ENCODE measurements around the gene DPF3.
A peak's percentile ranks its signal among the peaks of the same experiment; 100 is the strongest.

Gene DPF3

DNA sequence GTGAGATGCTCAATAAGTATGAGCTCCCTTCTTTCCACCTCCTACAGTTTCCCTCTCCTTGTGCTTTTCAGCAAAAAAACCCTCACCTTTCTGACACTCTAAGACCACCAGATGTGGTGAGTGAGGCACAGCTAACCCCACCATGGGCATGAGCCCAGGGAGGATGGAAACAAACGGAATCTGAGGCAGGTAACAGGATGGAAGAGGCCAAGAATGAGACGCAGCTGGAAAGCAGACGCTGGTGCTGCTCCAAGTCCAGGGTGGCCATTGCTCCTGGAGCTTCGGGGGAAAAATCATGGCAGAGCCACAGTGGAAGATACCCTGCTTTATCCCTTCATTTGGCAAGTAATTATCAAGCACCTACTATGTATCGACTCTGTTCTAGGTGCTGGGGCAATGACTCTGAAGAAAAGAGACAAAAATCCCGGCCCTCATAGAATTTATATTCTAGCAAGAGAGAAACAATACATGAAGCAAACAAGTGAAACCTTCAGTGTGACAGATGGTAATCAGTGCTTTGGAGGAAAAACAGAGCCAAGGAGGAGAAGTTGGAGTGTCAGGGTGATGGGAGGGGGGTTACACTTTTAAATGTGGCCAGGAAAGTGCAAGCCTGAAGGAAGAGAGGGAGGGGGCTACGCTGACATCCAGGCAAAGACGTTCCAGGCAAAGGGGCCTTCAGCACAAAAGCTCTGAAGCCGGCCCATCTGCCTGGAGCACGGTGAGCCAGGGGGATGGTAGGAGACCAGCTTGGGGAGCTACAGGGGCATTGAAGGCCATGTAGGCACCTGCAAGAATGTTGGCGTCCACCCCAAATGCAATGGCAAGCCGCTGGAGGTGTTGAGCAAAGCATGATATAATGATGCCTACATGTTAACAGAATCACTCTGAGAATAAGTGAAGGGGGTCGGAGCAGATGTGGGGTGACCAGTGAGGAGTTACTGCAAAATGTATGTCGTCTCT lies 154.2 kb downstream of the DPF3 start:
- no peak for DNase-seq

DNA sequence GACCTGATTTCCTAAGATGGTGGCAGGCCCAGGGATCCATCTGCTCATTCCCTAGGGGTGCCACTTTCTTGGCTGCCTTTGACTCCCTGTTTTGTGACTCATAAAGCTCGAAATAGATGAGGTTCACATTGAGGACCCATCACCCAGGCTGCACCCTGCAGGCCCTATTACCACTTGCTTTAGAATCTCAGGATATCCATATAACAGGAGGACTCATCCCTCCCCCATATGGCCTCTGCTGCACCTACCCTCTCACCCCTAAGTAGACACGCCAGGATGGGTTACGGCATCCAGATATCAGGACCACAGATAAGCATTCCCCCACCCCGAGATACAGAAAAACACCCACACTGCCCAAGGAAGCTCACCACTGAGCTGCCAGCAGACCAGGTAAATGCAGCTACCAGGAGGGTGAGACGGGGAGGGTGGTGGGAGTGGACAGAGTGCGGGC lies 155.7 kb downstream of the DPF3 start:
- no peak for DNase-seq

DNA sequence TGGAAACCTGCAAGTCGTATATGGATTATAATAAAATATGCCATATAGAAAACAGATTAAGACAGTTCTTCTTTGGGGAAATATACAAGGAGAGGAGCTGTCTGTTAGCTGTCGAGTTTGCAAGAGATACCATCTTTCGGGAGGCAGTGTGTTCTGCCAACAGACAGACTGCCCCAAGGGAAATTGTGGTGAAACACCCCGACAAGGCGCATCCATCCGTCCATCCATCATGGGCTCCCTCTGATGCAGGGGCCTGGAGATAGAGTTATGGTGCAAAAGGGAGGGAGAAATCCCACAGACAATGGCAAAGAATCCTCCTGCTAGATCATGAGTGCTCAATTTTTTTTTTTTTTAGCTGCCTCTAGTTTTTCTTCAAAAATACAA lies 156.3 kb downstream of the DPF3 start:
- no peak for DNase-seq

DNA sequence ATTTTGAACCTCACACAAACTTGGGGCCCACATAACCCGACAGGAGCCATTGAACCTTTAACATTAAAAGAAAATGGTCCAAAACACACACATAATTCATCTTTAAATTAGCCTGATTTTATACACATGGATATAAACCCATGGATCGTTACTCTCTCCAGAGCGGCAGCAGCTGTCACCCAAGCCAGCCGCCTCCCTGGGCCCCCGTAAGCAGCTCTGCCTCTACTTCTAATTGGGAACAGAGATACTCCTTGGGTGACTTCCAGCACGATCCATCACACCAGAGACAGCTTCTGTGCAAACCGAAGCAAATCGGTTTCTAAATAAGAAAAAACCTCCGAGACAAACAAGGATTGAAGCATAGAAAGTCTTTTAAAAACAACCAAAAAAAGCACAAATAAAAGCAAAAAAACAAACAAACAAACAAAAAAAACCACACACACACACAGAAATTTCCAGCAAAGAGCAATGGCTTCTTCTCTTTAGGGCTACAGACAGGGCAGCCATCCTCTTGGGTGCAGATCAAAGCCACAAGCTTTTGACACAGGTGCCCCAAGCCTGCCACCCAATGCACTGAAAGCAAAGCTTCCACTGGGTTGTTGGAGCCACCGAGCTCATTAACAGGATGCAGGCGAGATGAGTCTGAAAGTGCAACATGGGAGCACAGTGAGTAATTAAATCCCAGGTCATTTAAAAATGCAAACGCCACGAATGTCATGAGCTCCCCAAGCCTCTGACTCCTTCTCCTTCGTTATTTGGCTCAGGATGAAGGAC lies 156.9 kb downstream of the DPF3 start:
- no peak for DNase-seq

DNA sequence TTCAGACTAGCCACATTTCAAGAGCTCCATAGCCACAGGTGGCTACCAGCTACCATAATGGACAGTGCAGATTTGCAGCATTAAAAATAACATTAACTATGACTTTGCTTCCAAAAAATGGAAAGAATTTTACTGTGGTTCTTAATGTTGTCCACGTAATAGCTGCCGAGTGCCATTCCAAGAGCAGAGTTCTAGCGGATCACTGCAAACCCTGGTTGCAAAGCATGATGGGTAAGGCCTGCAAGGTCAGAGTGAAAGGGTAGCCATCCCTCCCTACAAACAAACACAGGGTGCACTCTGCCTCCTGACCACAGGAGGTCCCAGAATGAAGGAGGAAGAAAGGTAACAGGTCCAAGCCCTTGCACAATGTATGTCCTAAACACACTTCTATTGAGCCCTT lies 157.6 kb downstream of the DPF3 start:
- no peak for DNase-seq

DNA sequence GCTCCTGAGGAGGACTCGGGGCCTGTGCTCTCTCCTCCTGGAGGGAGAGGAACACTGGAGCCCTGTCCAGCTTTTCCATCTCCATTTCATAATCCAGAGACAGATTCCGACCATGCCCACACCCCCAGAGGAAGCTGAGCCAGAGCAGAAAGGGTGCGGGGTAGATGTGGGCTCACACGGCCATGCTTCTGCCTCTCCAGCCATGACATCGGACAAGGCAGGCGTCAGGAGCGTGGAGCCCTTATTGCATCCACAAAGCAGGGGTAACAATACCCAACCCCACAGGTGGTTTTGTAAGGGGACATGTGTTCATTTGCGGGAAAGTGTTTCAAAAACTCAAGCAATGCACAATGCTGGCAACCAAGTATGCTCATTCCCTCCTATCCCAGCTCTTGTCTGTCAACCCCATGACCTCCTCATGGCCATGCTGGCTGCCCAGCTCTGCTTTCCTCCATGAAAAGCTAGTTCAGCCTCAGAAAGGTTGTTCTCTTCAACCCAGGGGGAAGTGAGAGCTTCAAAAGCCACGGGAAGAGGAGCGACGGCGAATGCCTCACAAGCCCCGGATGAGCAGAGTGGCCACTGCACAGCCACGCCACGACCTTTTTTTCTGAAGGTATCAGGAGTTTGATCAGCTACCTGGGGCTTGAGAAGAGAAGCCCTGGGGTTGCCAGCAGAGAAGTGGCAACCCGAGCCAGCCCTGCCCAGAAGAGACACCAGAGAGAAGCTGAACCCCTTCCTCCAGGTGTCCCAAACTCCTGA lies 161.7 kb downstream of the DPF3 start:
- DNase-seq, result no peak

DNA sequence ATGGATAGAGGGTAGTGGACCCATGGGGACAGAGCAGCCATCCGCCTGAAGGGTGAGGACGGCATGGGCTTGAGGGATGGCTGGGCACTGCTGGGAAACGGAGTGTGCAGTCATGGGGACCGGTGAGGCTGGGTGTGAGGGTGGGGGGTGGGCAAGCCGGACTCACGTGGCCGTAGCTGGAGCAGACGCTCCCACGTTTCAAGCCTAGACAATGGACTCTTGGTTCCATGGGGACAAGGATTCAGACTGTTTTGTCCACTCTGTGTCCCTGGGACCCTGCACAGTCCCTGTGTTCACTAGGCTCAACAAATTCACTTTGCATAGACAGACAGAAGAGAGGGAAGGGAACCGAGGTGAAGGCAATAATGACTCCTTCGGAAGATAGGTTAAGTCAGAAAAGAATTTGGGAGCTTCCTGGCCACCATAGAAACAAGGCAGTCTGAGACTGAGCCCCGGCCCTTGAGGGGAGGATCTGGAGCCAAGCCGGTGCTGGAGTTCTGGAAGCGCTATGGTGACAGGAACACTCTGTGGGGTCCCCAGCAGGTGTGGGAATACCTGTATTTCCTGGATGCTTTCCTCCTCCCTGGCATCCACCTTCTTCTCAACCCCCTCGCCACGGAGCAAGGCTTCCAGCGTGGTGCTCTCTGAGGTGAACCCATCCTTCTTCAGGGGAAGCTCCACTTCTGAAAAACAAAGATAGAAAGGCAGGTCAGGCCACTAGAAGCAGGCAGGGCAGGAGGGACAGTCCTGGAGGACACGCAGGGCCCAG lies 162.5 kb downstream of the DPF3 start:
- no peak for DNase-seq

DNA sequence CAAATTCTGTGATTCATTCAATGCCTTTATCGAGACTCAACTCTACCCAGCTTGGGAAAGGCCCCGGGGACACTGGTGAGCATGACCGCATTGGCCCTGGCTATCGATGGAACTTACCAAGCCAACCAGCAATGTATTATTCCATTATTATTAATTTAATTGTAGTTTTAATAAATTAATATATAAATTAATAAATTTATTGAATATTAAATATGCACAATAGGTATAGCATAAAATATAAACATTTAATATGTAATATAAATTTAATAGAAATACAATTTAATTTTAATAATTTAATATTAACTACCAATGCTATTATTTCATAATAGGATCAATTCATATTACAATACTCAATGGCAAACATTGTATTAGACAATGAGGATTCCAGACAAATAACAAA lies 163.4 kb downstream of the DPF3 start:
- DNase-seq, result no peak

DNA sequence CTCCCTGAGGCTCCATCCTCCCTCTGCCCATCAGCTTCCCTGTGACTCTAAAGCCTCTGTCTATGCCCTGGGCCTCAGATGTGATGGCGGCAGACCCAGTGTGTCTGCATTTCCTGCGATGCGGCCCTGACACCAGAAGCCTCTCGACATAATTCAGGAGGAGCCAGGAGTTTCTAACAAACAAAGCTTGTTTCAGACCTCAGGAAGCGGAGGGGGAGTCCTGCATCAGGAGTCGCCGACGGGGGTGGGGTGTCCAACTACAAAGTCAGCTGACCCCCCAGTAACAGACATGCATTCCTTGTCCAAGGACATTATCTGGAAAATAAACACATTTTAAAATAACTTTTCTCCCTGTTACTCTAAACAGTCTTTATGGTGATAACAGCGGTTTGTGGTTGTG lies 167.5 kb downstream of the DPF3 start:
- no peak for DNase-seq

DNA sequence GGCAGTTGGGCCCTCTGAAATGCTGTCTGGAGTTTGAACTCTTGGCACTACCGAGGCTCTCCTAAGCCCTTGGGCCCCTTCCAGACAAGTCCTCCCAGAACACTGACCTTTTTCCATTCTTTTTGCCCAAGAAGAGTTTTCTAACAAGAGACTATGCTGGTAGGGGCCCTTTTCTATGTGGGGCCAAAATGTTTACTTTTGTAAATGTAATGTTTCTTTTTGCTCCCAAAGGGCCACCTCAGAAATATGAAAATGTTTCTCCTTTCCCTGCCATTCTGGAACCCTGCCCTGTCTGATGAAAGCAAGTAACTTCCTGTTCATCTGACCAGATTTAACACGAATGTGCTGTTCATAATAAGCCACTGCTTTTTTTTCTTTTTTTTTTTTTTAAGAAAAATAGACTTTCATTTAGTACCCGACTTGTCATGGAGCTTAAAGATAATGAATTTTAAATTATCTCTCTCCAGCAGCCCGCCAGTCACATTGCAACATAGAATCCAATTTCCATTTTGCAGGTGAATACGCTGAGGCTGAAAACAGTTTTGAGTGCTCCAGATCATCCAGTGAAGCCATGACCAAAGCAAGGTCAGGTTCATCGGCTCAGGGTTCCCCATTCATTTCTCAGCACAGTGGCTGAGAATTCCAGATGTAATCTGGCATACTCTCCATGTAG lies 169.9 kb downstream of the DPF3 start:
- no peak for DNase-seq

DNA sequence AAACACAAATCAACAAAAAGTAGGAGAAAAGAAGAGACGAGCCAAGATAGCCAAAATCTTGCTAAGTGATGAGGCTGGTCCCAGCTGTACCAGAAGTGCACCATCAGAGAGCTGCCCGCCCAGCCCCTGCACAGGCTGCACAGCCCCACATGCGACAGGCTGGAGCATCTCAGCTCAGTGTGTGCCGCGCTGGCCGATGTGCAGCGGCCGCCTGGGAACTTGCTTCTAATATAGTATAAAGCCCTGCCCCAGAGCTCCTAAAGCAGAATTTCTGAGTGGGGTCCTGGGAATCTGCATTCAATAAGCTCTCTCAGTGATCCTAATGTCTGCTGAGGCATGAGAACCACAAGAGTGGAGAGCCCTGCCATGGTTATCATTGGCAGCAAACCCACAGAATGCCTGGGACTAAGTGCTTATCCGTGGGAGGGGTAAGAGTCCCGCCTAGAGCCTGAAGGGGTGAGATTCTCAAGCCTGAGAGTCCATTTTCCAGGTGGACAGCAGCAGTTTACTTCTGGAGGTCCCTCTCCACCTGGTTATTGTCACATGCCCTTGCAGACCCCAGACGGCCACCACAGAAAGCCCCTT lies 171.6 kb downstream of the DPF3 start:
- no peak for DNase-seq

DNA sequence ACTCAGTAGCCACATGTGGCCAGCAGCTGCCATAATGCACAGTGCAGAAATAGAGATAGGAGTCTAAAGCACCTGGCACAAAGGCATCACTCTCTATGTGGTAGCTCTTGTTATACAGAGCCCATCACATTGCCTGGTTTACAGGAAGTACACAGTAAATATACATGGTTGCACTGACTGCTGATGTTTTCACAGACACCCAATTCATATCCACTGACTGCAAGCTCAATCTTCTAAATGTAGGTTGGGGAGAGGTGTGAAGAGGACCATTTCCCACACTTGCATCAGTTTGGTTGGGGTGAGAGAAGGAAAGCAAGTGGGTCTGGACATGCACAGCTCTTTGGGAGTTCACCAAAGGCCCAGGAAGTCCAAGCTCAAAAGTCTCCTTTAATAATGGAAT lies 172.8 kb downstream of the DPF3 start:
- no peak for DNase-seq

DNA sequence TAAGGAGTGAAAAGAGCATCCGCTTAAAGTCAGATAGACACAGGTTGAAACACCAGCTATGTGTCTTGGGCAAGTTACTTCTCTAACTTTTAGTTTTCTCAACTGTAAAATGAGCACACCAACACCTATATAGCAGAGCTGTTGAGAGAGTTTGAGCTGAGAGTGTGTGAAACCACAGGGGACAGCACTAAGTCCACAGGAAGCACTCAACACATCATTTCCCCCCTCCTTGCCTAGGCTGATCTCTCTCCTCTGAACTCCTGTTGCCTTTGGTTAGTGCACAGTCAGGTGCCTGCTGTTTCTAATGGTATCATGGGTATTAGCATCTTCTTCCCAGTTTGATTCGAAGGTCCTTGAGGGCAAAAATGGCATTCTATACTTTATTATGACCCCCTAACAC lies 176.7 kb downstream of the DPF3 start:
- no peak for DNase-seq

DNA sequence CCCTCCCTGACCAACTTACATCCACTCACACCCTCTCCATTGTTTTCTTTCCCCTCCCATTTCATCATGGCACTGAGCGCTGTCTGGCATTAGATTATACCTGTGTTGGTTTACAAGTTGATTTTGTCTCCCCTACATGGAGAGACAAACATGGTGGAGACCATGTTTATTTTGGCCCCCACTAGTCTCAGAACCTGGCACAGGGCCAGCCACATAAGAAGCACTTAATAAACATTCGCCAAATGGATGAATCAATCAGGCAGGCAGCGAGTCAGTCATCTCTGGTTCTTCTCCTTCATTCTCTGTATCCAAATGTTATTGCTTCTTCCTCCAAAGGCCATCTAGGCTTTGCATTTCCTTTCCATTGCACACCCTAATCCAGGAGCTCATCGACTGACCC lies 177.4 kb downstream of the DPF3 start:
- DNase-seq, result no peak

DNA sequence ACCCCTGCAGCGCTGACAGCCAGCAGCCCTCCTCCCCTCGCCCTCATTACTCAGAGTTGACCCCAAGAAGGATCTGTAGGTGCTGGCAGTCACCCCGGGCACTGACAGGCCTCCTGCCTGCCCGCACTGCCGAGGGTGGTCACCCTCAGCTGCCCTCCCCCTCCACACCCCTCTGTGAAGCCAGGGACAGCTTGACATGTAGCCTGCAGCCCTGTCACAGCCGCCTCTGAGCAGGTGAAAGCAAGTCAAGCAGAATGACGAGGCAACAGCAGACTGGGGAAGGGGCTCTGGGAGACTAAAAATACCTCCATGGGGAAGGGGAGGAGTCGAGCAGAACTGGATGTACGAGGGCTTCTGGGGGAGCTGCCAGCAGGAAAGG lies 178.1 kb downstream of the DPF3 start:
- no peak for DNase-seq

DNA sequence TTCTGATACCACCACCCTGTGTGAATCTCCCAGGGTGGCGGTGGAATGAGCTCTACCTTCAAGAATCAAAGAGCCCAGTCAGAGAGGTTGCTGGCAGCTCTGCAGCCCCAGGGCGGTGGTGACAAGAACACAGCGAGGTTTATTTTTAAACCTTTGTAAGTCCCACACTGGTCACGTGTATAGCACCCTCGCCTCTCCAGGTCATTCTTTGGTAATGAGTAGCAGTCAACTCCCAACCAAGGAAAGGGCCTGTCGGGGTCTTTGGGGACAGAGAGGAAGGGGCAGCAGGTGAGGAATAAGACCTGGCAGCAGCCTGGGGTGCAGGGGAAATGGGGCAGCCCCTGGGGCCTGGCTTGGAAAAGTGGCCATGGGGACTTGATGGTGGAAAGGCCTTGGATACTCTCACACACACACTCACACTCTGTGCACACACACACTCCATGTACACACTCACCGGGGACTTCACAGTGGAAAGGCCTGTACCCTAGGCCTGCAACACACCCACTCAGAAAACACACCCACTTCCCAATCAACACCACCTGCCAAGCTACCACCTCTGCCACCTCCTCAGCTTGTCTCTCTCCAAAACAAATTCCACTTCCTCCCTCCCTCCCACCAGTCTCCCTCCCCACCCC lies 178.6 kb downstream of the DPF3 start:
- no peak for DNase-seq

DNA sequence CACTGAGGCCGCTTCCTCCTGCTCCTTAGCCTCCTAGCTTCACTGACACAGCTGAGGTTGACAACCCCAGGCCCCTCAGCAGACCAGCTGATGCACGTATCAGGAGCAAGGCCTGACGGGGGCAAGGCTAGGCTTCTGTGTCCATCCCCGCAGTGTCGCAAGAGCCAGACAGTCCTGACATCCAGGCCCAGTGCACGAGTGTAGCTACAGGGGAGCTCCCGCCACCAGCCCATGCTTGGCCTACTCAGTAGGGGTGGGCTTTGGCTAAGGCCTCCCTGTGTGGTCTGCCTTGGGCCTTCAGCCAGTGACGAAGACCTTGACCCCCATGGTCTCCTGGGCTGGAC lies 179.1 kb downstream of the DPF3 start:
- DNase-seq, result no peak

DNA sequence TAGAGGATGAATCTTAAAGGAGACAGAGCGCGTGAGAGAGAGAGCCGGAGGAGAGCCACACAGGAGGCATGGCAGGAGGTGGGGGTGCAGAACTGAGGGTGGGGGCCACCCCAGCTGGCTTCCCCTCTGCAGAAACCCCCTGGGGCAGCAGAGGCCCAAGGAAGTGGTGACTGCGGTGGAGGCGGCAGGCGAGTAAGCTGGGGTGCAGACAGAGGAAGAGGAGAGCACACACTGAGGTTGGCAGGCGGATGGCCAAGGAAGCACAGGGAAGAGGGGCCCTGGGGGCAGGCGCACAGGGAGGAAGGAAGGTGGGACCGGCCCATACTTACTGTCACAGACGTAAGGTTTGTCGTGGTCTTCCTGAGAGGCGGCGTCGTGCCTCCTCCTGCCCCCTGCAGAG lies 179.8 kb downstream of the DPF3 start:
- peak; percentile 45 for DNase-seq

DNA sequence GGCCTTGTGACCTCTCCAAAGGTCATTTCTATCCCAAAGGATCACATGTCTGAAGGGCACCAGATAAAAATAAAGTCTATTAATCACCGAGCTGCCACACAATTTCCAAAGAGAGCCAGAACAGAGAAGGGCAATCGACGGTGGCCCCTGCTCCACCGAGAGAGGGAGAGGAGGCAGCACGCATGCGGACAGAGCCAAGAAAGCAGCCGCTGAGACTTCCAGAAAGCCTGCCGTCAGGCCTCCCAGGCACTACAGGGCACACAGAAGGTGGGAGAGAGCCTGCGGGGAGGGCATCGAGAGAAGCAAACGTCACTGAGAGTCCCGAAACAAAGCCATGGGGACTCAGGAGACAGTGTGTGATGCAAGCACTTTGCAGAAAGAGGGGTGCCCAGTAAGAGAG lies 182.0 kb downstream of the DPF3 start:
- no peak for DNase-seq

DNA sequence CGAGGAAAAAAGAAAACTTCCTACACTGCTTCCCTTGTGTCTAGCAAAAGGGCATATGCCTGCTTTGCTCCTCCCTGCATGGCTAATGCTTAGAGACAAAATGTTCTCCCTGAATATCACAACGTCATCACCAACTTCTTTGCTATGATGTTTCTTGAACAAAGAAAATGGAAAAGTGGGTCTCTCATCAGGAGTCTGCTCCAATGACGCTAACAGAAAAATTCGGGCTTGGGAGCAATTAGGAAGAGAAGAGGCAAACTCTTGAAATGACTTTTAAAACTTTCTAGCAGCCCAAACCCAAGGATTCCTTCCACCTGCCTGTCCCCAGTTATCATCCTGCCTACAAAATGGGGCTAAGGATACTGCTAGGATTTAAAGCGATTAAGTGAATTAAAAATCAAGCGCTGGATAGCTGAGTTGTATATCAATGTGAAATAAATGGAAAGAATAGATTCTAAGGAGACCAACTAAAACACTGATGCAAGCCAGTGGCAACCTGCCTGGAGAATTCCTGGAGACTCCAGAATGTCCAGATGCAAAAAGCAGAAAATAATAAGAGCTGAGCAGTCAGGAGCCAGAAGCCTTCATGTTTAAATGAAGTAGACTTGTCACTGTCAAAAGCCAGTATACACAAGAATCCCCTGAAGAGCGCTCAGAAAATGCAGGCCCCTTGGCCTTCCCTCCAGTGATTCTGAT lies 183.8 kb downstream of the DPF3 start:
- DNase-seq, result no peak

Data from stimulated activated CD8-positive, alpha-beta memory T cell treated with anti-CD3 and anti-CD28 coated beads, Interleukin-4, amount 100 ng/mL, for 48 hours (primary cell).